BLaER1 treated with 17β-estradiol and CSF1 and Interleukin-3, amounts not matched to agents 10 nM and 100 nM (cell line): Measurements from ENCODE around the gene SLC9A8.

Experiments used
- H3K27ac ChIP-seq, 11 experiments: shearing (Covaris generic); formaldehyde crosslinking; 2 replicates each; pipeline ENCODE4 v1.8.1; 2022
- H3K27me3 ChIP-seq, 11 experiments: shearing (Covaris generic); formaldehyde crosslinking; 2 replicates each; pipeline ENCODE4 v1.8.1; 2022
- H3K36me3 ChIP-seq, 11 experiments: shearing (Covaris generic); formaldehyde crosslinking; 2 replicates each; pipeline ENCODE4 v1.8.1; 2022
- H3K4me1 ChIP-seq, 10 experiments: shearing (Covaris generic); formaldehyde crosslinking; 2 replicates each; pipeline ENCODE4 v1.8.1; 2022
- H3K4me2 ChIP-seq, 11 experiments: shearing (Covaris generic); formaldehyde crosslinking; 2 replicates each; pipeline ENCODE4 v1.8.1; 2022
- H3K4me3 ChIP-seq, 10 experiments: shearing (Covaris generic); formaldehyde crosslinking; 2 replicates each; pipeline ENCODE4 v1.8.1; 2022
- H3K9ac ChIP-seq, 11 experiments: shearing (Covaris generic); formaldehyde crosslinking; 2 replicates each; pipeline ENCODE4 v1.8.1; 2022
- H3K9me3 ChIP-seq, 11 experiments: shearing (Covaris generic); formaldehyde crosslinking; replicated peaks in 1 of 11; 2 replicates each; pipeline ENCODE4 v1.8.1; 2022
- H4K20me1 ChIP-seq, 11 experiments: shearing (Covaris generic); formaldehyde crosslinking; 2 replicates each; pipeline ENCODE4 v1.8.1; 2022
- Cebpa-rat ChIP-seq, 11 experiments: shearing (Covaris generic); IDR thresholded peaks; 2 replicates each; pipeline ENCODE4 v1.8.1; 2022

SLC9A8 gene

GRCh38 chr20:49905415-49906091, 92.9 kb downstream of the SLC9A8 start:
- Histone ChIP-seq H3K4me2 (no peak overlapping the region), H3K27me3 (no peaks in the 10 kb centered on the region), H3K4me3 (no peak overlapping the region), H3K36me3 (peaks cover 69 to 84% (median 76%) of the 10 kb centered on the region in 11 experiments), H3K9ac (no peak overlapping the region), H3K9me3 (no peaks in the 10 kb centered on the region), H3K4me1 (peaks cover 0 to 9% (median 3%) of the 10 kb centered on the region in 10 experiments; a peak in 6 of 20 replicates), H4K20me1 (peaks cover 13 to 71% (median 53%) of the 10 kb centered on the region in 11 experiments; a peak in 21 of 22 replicates), H3K27ac (no peak overlapping the region)
- no peak for TF ChIP-seq Cebpa-rat (IDR thresholded peaks at IDR 0.05)

- Histone ChIP-seq H3K9me3 (no peaks in the 10 kb centered on the region), H3K4me1 (peaks cover 0 to 6% (median 1%) of the 10 kb centered on the region in 10 experiments; a peak in 5 of 20 replicates), H3K4me3 (no peak overlapping the region), H3K27me3 (no peaks in the 10 kb centered on the region), H4K20me1 (peaks cover 19 to 77% (median 59%) of the 10 kb centered on the region in 11 experiments; a peak in 21 of 22 replicates), H3K9ac (no peak overlapping the region), H3K36me3 (peaks cover 75 to 90% (median 81%) of the 10 kb centered on the region in 11 experiments), H3K27ac (no peak overlapping the region), H3K4me2 (no peak overlapping the region)
- TF ChIP-seq Cebpa-rat (IDR thresholded peaks at IDR 0.05), result no peak
Observed at GRCh38 chr20:49906101-49906604, 93.5 kb downstream of the SLC9A8 start.

- H3K27me3 ChIP-seq, result no peaks in the 10 kb centered on the region
- peaks cover 22 to 77% (median 64%) of the 10 kb centered on the region in 11 experiments; a peak in 21 of 22 replicates for H4K20me1 ChIP-seq
- no peak overlapping the region for H3K9ac ChIP-seq
- no peaks in the 10 kb centered on the region for H3K9me3 ChIP-seq
- no peak overlapping the region for H3K4me2 ChIP-seq
- no peak for TF ChIP-seq Cebpa-rat (IDR thresholded peaks at IDR 0.05)
- peaks cover 0 to under 1% (median 0%) of the 10 kb centered on the region in 10 experiments; a peak in 1 of 20 replicates for H3K4me1 ChIP-seq
- H3K27ac ChIP-seq, result no peak overlapping the region
- no peak overlapping the region for H3K4me3 ChIP-seq
- H3K36me3 ChIP-seq, result peaks cover 75 to 95% (median 81%) of the 10 kb centered on the region in 11 experiments
Observed at GRCh38 chr20:49906615-49907154, 94.1 kb downstream of the SLC9A8 start.

GRCh38 chr20:49907405-49908257, 95.0 kb downstream of the SLC9A8 start:
- no peak overlapping the region for H3K27ac ChIP-seq
- peaks cover 75 to 99% (median 82%) of the 10 kb centered on the region in 11 experiments for H3K36me3 ChIP-seq
- no peak overlapping the region for H3K4me2 ChIP-seq
- no peaks in the 10 kb centered on the region for H3K27me3 ChIP-seq
- H3K9me3 ChIP-seq, result no peaks in the 10 kb centered on the region
- no peak overlapping the region for H3K9ac ChIP-seq
- no peak overlapping the region for H3K4me3 ChIP-seq
- H3K4me1 ChIP-seq, result peaks cover 0 to 2% (median 0%) of the 10 kb centered on the region in 10 experiments; a peak in 2 of 20 replicates
- H4K20me1 ChIP-seq, result peaks cover 22 to 86% (median 74%) of the 10 kb centered on the region in 11 experiments; a peak in 21 of 22 replicates
- TF ChIP-seq Cebpa-rat (IDR thresholded peaks at IDR 0.05), result no peak

GRCh38 chr20:49908258-49908565, 95.6 kb downstream of the SLC9A8 start:
- Histone ChIP-seq H3K9ac (no peak overlapping the region), H3K4me1 (peaks cover under 1 to 7% (median 3%) of the 10 kb centered on the region in 10 experiments; a peak in 13 of 20 replicates), H3K27me3 (no peaks in the 10 kb centered on the region), H3K36me3 (peaks cover 73 to 95% (median 78%) of the 10 kb centered on the region in 11 experiments), H3K27ac (no peak overlapping the region), H3K9me3 (no peaks in the 10 kb centered on the region), H3K4me2 (no peak overlapping the region), H4K20me1 (peaks cover 27 to 92% (median 80%) of the 10 kb centered on the region in 11 experiments; a peak in 21 of 22 replicates), H3K4me3 (no peak overlapping the region)
- TF ChIP-seq Cebpa-rat (IDR thresholded peaks at IDR 0.05), result no peak

- peaks cover 40 to 100% (median 86%) of the 10 kb centered on the region in 11 experiments; a peak in 21 of 22 replicates for H4K20me1 ChIP-seq
- H3K4me1 ChIP-seq, result peaks cover 15 to 21% (median 18%) of the 10 kb centered on the region in 10 experiments
- H3K4me3 ChIP-seq, result no peak overlapping the region
- H3K36me3 ChIP-seq, result peaks cover 59 to 86% (median 69%) of the 10 kb centered on the region in 11 experiments
- H3K27ac ChIP-seq, result no peak overlapping the region
- no peak overlapping the region for H3K4me2 ChIP-seq
- H3K9me3 ChIP-seq, result no peaks in the 10 kb centered on the region
- H3K27me3 ChIP-seq, result no peaks in the 10 kb centered on the region
- TF ChIP-seq Cebpa-rat (IDR thresholded peaks at IDR 0.05), result no peak
- H3K9ac ChIP-seq, result peak overlapping the region in 1 of 11 experiments; percentile 10; a peak in 1 of 22 replicates
Observed at GRCh38 chr20:49909499-49910339, 97.1 kb downstream of the SLC9A8 start.

GRCh38 chr20:49910340-49910706, 97.7 kb downstream of the SLC9A8 start:
- no peaks in the 10 kb centered on the region for H3K27me3 ChIP-seq
- H3K4me1 ChIP-seq, result peaks cover 17 to 21% (median 18%) of the 10 kb centered on the region in 10 experiments
- no peak overlapping the region for H3K27ac ChIP-seq
- H3K4me2 ChIP-seq, result no peak overlapping the region
- H3K9ac ChIP-seq, result peak overlapping the region in 2 of 11 experiments; percentile 4 to 10; a peak in 3 of 22 replicates
- H3K4me3 ChIP-seq, result no peak overlapping the region
- H4K20me1 ChIP-seq, result peaks cover 40 to 98% (median 86%) of the 10 kb centered on the region in 11 experiments; a peak in 21 of 22 replicates
- H3K9me3 ChIP-seq, result no peaks in the 10 kb centered on the region
- no peak for TF ChIP-seq Cebpa-rat (IDR thresholded peaks at IDR 0.05)
- peaks cover 53 to 80% (median 62%) of the 10 kb centered on the region in 11 experiments for H3K36me3 ChIP-seq
